Stimulated activated CD8-positive, alpha-beta memory T cell treated with anti-CD3 and anti-CD28 coated beads, Interleukin-4, amount 100 ng/mL, for 1 hour (primary cell): Measurements from ENCODE around the gene NR2C2AP.

Experiments
- DNase-seq, 2 donors: peaks; one replicate each; pipeline ENCODE4 v3.0.0-alpha.2; 2020; ENCODE audit warnings: low read depth in 2 of 2, low spot score in 1 of 2

NR2C2AP gene

DNA sequence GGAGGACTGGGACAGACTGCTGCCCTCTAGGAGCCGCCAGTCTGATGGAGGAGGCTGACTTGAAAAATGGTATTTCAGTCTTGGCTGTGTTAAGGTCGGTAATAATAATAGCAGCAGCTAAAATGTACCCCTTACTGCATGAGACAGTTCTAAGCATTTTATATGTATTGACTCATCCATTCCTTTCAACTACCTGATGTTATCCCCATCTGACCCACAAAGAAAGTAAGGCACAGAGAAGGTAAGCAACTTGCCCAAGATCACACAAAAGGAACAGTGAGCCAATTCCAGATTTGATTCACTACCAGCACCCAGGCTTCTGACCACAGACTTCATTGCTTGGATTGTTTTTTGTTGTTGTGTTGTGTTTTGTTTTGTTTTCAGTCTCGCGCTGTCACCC lies 12.6 kb upstream of the NR2C2AP start:
- DNase-seq: no peak

DNA sequence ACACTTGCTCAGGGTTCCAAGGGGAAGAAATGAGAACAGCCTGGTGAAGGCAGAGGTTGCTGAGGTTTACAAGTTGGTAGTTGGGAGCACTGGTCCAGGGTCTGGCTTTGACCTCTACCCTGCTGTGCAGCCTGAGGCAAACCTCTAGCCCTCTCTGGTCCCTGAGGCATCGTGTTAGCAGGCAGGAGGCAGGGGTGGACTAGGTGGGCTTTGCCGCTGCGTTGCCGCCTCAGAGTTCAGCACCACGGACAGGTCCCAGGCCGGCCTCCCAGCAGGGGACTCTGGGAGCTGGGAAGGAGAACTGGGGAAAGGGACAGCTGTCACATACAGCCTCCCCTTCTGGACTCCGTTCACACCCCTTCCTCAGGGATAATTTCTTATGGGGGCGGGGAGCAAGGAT lies 11.7 kb upstream of the NR2C2AP start:
- DNase-seq: no peak

DNA sequence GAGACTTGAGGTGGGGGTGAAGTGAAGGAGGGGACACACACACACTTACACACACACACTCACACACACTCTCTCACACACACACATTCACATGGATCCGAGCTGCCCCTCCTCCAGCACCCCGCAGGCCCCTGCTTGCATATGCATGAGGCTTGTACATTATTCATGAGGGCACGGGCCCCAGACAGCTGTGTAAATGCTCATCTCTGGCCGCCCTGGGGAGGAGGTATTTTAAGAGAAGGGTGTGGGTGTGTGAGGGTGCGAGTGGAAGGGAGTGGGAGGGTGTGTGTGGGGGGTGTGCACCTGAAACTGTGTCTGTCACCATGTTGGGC lies 10.9 kb upstream of the NR2C2AP start:
- no peak for DNase-seq

DNA sequence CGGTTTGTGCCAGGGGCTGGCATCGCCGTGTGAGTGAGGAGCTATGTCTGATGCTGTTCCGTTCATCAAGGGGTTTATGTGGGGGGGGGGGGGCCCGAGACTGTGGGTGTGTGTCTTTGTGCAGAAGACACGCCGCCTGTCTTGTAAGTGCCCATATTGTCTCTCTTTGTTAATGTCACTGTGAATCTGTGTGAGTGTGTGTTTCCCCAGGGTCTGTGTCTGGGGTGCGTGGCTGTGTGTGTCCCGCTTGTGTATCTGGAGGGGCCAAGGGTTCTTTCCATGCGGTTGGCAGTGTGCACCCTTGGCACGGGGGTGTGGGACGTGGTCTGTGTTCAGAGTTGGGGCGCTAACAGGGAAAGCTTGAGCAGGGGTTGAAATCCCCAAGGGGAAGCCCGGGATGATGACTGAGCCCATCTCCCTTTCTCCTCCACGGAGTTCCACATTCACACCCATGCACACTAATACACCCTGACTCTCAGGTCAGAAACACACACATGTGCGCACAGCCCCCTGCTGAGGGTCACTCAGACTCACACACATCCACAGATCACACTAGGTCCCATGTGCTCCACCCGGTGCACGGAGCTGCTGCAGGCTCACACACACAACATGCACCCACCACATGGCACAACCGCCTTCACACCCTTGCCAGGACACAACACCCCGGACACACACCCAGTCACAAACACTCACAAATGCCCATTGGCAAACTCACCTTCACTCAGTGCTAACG lies 10.4 kb upstream of the NR2C2AP start:
- no peak for DNase-seq

DNA sequence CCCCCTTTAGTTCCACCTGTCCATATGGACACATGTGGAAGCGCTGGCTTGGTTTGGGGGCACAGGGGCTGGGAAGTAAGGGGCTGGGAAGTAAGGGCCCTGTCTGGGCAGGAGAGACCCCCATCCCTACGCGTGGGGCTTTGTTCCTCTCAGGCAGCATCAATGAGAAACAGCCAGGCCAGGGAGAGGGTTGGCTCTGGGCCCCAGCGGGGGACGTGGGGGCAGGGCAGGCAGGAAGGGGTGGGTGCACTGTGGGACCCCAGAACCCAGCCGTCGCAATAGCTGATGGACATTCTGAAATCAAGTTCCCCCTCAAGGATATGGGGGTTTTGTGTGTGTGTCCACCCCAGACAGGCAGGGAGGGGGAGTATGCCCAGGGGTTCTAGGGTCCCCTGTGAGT lies 9.7 kb upstream of the NR2C2AP start:
- no peak for DNase-seq

DNA sequence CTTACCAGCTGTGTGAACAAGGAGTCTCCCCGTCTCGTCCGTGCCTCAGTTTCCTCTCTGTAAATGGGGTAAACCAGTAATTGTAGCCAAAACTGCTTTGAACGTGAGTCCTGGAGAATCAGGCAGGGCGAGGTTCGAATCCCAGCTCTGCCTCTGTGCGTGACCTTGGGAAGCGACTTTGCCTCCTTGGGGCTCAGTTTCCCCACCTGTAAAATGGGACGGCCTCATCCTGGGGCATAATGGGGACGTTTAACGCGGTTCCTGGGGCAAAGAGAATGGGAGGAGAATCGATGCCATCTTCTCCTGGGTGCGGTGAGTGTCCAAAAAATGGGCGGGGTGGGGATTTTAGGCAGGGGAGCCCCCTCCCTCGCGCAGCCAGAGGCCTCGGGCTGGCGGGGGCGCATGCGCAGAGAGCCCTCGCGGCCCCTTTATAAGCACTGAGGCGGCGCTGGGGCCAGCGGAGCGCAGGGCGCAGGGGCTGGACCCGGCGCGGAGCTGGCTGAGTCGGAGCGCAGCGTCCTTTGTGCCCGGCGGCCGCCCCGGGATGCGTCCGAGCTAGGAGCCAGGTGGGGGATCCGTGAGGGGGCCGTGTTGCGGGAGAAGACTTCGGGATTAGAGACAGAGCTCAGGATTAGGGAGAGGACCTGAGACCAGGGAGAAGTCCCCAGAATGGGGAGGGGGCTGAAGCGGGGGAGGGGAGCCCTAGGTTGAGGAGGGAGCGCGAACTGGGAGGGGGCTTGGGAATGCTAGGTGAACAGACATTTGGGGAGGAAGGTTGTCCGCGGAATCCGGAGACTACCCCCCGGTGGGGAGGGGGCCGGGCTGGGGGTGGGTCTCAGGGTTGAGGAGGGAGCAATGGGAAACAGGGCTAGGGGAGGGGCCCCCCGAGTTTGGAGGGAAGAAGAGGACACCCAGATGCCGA lies 8.5 kb upstream of the NR2C2AP start, which contains the start of gene NCAN:
NCAN (plus strand) TSS at position 460 of the 922 bp plus-strand sequence. CDS start 4,996 bp downstream, outside the sequence.
- no peak for DNase-seq

DNA sequence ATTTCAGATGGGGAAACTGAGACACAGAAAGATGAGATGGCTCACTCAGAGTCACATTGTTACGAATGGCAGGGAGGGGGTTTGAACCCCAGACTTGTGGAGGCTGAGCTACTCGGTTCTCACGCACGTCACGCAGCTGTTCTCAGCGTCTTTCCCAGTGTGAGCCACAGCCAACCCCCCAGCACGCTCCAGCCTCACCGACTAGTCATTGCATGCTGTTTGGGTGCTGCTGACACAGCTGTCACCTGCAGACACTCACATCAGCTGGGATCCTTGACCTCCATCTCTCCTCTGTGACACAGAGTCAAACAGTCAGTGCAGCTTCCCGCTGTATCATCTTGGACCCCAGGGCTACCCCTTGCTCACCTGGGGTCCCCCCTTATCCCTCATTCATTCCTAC lies 6.2 kb upstream of the NR2C2AP start:
- DNase-seq: no peak

DNA sequence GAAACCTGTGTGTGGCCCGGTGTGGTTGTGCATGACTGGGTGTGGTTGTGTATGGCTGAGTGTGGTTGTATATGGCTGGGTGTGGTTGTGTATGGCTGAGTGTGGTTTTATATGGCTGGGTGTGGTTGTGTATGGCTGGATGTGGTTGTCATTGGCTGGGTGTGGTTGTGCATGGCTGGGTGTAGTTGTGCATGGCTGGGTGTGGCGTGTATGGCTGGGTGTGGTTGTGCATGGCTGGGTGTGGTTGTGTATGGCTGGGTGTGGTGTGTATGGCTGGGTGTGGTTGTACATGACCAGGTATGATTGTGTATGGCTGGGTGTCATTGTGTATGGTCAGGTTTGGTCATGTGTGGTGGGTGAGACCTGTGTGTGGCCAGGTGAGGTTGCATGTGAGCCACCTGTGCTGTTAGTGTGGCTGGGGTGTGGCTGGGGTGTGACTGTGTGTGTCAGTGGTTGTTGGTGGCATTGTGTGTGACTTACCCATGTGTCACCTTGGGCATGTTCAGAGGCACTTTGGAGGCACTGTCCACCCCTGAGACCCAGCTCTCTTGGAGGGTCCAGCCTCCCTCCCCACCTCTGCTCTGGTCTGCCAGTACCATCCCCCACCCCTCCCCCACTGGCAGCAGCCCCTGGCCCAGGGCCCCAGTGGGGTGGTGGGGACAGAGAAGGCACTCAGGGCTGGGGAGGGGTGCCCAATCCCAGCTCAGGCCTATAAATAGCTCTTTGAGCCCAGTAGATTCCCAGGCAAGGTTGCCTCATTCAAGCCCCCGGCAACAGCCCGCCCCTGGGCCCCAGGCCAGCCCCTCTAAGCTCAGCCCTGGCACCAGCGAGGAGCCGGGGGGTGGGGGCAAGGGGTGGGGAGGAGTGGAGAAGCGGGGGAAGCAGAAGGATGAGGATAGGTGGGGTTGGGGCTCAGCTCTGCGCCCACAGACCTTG lies 4.7 kb upstream of the NR2C2AP start:
- DNase-seq: no peak

DNA sequence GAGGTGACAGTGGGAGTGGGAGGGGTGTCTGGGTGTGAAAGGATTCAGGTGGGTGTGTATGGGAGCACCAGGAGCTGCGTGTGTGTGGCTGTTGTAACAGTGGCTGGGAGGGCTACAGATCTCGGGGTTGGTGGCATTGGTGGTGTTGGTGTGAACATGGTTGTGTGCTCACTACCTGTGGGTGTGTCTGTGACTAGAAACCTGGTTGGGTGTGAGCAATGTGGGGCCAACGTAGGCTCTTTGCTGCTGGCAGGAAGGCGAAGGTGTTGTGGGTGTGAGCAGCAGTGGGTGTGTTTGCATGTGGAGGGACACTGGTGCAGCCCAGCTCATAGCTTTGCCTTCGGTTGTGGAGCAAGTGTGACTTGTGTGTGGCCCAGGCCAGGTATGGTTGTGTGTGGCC lies 3.7 kb upstream of the NR2C2AP start:
- no peak for DNase-seq

DNA sequence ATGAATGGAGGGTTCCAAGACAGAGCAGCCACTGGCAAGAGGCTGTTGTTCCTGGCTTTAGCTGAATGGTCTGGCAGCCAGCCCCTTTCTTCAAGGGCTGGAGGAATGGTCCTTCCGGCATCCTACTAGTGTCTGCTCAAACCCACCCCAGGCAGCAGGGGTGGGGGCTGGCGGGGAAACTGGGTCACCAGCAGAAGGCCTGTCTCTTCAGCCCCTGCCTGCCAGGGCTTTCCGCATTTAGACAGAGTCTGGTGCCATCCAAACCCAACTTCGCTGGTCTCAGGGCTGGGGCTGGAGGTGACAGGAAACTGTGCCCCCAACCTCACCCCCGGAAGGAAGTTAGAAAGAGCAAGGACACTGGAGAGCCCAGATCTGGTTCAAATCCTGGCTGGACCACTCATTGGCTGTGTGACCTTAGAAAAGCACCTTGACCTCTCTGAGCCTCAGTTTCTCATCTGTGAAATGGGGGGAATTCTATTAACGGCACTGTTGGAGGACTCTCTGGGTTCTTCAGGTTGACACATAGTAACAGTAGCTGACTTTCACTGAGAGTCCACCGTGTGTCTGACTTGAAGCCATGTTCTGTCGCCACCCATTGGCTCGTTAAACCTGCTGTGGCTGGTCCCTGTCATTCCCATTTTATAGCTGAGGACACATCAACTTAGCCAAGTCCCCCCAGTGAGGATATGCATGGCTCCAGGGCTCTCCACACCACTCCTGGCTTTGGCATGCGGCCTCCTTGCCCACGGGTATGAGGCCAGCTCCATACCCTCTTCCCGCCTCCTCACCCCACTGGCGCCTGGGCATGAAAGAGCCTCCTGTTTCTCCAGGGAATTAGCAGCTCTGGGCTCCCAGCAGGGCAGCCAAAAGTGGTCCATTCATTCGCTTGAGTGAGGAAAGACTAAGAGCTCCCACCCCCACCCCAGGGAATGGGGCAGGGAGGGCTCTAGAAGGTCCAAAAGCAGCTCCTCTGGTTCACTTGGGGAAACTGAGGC lies 2.5 kb upstream of the NR2C2AP start:
- no peak for DNase-seq

DNA sequence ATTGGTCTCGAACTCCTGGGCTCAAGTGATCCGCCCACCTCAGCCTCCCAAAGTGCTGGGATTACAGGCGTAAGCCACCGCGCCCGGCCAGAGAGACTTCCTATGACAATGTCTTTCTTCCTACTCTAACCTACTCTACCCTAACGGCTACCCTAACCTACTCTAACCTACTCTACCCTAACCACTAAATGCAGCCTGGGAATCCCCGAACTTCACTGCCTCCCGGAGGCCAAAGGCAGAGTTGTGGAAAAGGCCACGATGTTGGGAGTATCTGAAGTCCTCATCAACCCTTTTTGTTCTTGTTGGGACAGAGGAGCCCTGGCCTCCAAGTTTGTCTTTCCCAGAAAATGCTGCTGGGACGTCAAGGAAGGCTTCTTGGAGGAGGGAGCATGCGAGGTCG lies 967 bp upstream of the NR2C2AP start:
- no peak for DNase-seq

DNA sequence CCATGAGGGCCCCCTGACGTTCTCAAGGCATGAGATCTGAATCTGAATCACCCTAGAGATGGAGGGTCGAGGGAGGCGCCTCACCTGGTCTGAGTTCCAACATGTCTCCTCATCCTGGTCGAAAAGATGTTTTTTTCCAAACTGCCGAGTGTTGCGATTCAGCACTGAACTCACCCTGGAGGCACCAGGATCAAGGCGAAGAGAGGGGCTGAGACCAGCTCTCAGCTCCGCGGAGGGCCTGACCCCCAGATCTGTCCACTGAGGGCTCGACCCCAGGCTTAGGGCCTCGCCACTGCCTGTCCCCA lies 555 bp downstream of the NR2C2AP start:
- no peak for DNase-seq

DNA sequence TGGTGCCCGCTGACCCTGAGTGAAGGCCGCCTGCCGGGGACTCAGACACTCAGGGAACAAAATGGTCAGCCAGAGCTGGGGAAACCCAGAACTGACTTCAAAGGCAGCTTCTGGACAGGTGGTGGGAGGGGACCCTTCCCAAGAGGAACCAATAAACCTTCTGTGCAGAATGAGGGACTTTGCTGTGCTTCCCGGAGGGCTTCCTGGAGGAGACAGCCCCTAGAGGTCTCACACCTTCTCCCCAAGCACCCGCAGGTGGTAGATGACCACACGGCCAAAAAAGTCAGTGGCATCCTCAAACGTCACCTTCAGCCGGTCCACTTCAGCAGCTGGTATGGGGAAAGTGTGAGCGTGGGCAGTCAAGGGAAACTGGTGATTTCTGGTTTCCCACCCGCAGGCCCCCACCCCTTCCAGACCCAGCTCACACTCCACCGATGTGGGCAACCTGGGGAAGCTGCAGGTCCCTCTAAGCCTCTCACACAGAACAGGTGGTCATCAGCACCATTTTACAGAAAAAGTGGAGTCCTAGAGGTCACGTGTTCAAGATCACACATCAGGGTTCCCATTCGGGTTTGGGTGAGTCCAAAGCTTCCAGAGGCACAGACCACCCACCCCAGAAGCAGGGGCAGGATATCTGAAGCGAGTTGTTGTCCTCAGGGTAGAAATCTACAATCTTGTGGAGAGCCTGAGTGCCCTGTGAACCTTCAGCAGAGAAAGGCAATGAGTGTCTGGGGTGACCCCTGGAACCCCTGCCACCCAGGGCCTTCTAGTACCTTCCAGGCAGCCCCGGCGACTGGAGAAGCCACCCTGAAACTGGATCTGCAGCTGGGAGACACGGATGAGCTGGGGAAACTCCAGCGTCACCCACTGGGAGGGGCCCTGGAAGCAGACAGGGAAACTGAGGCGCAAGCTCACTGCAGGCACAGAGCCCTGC lies 1.2 kb downstream of the NR2C2AP start:
- no peak for DNase-seq

DNA sequence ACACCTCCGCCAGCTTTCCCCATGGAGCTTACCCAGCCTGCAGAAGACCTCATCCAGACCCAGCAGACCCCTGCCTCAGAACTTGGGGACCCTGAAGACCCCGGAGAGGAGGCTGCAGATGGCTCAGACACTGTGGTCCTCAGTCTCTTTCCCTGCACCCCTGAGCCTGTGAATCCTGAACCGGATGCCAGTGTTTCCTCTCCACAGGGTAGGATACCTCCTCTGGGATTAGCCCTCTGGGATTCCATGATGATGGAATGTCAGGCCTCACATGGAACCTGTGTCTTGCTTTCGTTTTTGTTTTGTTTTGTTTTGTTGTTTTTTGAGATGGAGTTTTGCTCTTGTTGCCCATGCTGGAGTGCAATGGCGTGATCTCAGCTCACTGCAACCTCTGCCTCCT lies 9.3 kb downstream of the NR2C2AP start:
- no peak for DNase-seq

DNA sequence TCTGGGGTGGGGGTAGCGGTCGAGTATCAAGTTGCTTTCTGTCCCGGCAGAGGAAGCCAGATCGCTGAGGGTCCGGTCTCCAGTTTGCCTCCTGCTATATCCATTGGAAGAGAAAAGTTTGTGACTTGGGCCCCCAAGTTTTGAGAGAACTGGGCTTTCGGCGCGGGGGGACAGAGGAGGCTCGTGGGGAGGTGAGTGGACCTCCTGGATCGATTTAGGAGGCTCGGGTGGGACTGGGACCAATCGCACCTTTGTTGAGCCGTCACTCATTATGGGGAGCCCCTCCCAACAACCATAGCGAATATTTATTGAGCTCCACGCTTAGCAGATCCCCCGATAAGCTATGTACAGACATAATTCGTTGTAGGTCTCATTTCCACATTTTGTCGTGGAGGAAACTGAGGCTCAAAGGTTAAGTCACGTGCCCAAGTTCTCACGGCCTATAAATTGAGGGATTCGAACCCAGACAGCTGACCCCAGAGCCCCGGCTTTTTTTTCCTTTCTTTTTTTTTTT lies 10.2 kb downstream of the NR2C2AP start:
- no peak for DNase-seq

DNA sequence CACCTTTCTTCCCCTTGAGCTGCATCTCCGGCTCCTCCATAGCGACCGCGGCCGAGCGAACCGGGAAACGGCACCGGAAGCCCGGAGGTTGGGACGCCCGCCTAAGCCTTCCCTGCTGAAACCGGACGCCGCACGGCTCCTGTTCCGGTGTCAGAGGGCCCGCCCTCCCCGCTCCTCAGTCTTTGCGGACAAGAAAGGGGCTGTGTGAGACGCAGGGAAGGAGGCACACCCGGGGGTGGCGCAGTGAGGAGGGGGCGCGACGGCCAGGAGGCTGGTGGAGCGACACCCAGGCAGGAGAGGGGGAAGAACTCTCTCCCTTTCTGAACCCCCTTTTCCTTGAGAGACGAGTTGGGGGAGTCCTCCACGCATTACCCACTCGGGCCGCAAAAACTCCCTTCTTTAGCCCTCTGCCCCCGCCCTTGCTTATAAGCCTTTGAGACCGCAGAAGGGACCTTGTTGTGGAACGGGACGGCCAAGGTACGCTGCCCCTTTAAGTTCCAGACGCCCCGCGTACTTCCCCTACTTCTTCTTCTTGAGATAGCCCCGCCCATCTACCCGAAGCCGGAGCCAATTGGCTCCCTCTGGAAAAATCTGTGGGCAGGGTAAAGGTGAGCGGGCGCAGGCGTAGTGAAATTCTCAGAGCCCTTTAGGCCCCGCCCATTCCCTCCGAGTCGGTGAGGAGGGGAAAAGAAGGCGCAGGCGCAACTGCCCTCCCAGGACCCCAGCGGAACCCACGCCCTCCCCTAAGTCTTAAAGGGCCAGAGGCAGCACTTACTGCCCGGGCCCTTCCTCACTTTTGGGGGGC lies 10.9 kb downstream of the NR2C2AP start, which contains the start of the genes BORCS8 and RFXANK:
BORCS8 (minus strand) TSS at position 75 of the 805 bp plus-strand sequence; CDS start at position 40, 35 bp downstream.
RFXANK (plus strand) TSS at position 181 of the 805 bp plus-strand sequence. CDS start 1,689 bp downstream, outside the sequence.
- peak; percentile 90 to 99 for DNase-seq

DNA sequence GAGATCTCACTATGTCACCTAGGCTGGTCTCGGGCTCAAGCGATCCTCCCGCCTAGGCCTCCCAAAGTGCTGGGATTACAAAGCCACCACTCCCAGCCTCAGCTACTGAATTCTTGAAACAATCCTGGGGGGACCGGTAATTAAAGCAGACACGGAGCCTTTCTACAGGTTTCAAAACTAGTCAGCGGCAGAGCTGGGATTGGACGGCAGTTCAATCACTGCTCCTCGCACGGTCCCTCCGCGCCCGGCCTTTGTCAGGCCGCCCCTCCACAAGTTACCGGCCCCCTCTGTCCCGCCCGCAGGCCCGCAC lies 11.5 kb downstream of the NR2C2AP start:
- no peak for DNase-seq

DNA sequence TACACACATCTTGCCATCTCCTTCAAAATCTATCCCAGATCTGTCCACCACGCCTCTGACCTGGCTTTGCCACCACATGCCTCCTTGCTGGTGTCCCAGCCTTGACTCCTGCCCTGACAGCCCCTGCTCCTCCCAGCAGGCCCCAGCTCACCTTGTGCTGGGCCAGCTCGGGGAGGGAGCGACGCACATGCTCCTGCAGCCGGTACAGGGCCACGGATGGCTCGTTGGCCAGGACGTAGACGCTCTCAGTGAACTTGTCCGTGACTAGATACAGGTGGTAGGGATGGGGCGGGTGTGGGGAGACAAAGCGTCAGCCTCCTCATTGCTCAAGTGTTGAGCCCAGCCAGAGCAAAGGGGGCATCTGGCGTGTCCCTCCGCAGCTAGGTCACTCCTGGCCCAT lies 16.5 kb downstream of the NR2C2AP start:
- no peak for DNase-seq
